ENCODE data around the gene TNNC1. TPM values are rescaled to one million over a fixed set of nuclear protein-coding genes. Genes with fewer than 3 reads are reported as not detected.

TNNC1 gene
- total RNA-seq, 1 experiment from 2014 or later: 5.6 TPM

DNA sequence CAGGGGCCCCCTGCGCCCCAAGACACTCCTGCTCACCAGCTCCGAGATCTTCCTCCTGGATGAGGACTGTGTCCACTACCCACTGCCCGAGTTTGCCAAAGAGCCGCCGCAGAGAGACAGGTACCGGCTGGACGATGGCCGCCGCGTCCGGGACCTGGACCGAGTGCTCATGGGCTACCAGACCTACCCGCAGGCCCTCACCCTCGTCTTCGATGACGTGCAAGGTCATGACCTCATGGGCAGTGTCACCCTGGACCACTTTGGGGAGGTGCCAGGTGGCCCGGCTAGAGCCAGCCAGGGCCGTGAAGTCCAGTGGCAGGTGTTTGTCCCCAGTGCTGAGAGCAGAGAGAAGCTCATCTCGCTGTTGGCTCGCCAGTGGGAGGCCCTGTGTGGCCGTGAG is 38.2 kb upstream of the TNNC1 start:
- no peaks in the 10 kb centered on the region for H3K79me2 ChIP-seq (ENCODE audit: insufficient read depth, low read length)
- H3K27ac ChIP-seq (ENCODE audit: insufficient read length, low read depth, low read length): no peak overlapping the region
- H3K9me3 ChIP-seq (ENCODE audit: control insufficient read depth, low read depth, low read length): no peaks in the 10 kb centered on the region
- no peaks in the 10 kb centered on the region for H3K4me1 ChIP-seq (ENCODE audit: insufficient read depth, low read length)
- WGBS (ENCODE audit: extremely low coverage, insufficient read length, low lambda C conversion rate): no CpG with 5 or more reads among the region's 21 CpGs
- no peak overlapping the region for H3T11ph ChIP-seq (ENCODE audit: low read length)
- H2BK15ac ChIP-seq (ENCODE audit: low read depth, low read length): no peak overlapping the region
- no peak overlapping the region for H3K4ac ChIP-seq (ENCODE audit: low read depth, low read length)
- Mint-ChIP-seq H3K4me1 (peaks cover 8 to 16% of the 10 kb centered on the region in 2 experiments), H3K27me3 (ENCODE audit: low read depth) (no peaks in the 10 kb centered on the region), H3K27ac (no peak overlapping the region), H3K4me3 (no peak overlapping the region), H3K36me3 (ENCODE audit: insufficient read depth in 1 of 3, low read depth in 3 of 3) (peaks cover 19 to 54% (median 54%) of the 10 kb centered on the region in 3 experiments), H3K9me3 (no peaks in the 10 kb centered on the region)
- H4K20me1 ChIP-seq (ENCODE audit: control insufficient read depth, insufficient read depth, insufficient read length): no peaks in the 10 kb centered on the region
- H2AFZ ChIP-seq (ENCODE audit: low read length): no peak overlapping the region
- TF ChIP-seq, protein P1, sequence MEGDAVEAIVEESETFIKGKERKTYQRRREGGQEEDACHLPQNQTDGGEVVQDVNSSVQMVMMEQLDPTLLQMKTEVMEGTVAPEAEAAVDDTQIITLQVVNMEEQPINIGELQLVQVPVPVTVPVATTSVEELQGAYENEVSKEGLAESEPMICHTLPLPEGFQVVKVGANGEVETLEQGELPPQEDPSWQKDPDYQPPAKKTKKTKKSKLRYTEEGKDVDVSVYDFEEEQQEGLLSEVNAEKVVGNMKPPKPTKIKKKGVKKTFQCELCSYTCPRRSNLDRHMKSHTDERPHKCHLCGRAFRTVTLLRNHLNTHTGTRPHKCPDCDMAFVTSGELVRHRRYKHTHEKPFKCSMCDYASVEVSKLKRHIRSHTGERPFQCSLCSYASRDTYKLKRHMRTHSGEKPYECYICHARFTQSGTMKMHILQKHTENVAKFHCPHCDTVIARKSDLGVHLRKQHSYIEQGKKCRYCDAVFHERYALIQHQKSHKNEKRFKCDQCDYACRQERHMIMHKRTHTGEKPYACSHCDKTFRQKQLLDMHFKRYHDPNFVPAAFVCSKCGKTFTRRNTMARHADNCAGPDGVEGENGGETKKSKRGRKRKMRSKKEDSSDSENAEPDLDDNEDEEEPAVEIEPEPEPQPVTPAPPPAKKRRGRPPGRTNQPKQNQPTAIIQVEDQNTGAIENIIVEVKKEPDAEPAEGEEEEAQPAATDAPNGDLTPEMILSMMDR (conservative IDR thresholded peaks at IDR 0.05): no peak
- H2BK5ac ChIP-seq (ENCODE audit: insufficient read length, low read length): no peak overlapping the region
- H3K18ac ChIP-seq (ENCODE audit: insufficient read length, low read depth, low read length): no peak overlapping the region
- H3K56ac ChIP-seq (ENCODE audit: insufficient read length, low read depth, low read length): no peak overlapping the region
- H3K23ac ChIP-seq (ENCODE audit: insufficient read length, low read depth, low read length): no peak overlapping the region
- H3K14ac ChIP-seq (ENCODE audit: insufficient read depth, low read length): no peak overlapping the region
- no peak overlapping the region for H2BK20ac ChIP-seq (ENCODE audit: low read depth, low read length, poor library complexity, severe bottlenecking)
- no peak overlapping the region for H3K9ac ChIP-seq (ENCODE audit: extremely low read depth, insufficient read length, low read length)
- H4K5ac ChIP-seq (ENCODE audit: insufficient read length, low read depth, low read length): no peak overlapping the region
- H2BK12ac ChIP-seq (ENCODE audit: insufficient read length, low read depth, low read length): no peak overlapping the region
- H3K23me2 ChIP-seq (ENCODE audit: insufficient read length, low read depth, low read length, poor library complexity, severe bottlenecking): no peaks in the 10 kb centered on the region
- no peak overlapping the region for H2AK5ac ChIP-seq (ENCODE audit: insufficient read length, low read length)
- no peak overlapping the region for H4K8ac ChIP-seq (replicated peaks; ENCODE audit: insufficient read length, low read depth, low read length)
- no peaks in the 10 kb centered on the region for H3K27me3 ChIP-seq (ENCODE audit: insufficient read depth, low read length)
- H4K91ac ChIP-seq (ENCODE audit: insufficient read length, low read depth, low read length): no peak overlapping the region
- no peaks in the 10 kb centered on the region for H3K79me1 ChIP-seq (ENCODE audit: insufficient read depth, low read depth, low read length, poor library complexity, severe bottlenecking)
- no peak for DNase-seq
- H2BK120ac ChIP-seq (ENCODE audit: low read depth, low read length, poor library complexity, severe bottlenecking): no peak overlapping the region
- H3K4me2 ChIP-seq (ENCODE audit: insufficient read depth, insufficient read length, low read length): no peak overlapping the region
